HTR-8/SVneo (cell line): ENCODE measurements around the gene FXR2.
A peak's percentile ranks its signal among the peaks of the same experiment; 100 is the strongest.

Experiments
- DNase-seq: peaks from one replicate; pipeline ENCODE4 v3.0.0; 2011; ENCODE audit warnings: low spot score, mixed read lengths; ENCODE audit not compliant: insufficient read length
- FAIRE-seq: peaks from 2 replicates; lab custom pipeline; 2011; peaks lifted over from hg19 to GRCh38; lab: Jason Lieb, UNC

FXR2 gene

GRCh38 chr17:7590743-7591142, 24.0 kb downstream of the FXR2 start:
- DNase-seq (no peak), FAIRE-seq (peak; percentile 54)

- FAIRE-seq (no peak), DNase-seq (no peak)
These were observed 24.6 kb downstream of the FXR2 start, which contains the start of gene SOX15 for GRCh38 chr17:7589891-7590691. Gene SOX15, minus strand, starts transcription at chr17:7590094. Its CDS starts 418 bp downstream, at chr17:7589676.

- no peak for FAIRE-seq
- no peak for DNase-seq
These were observed 25.4 kb downstream of the FXR2 start for GRCh38 chr17:7589204-7589868.

GRCh38 chr17:7588553-7589203, 26.0 kb downstream of the FXR2 start:
- FAIRE-seq (no peak), DNase-seq (no peak)

GRCh38 chr17:7587420-7588151, 27.1 kb downstream of the FXR2 start:
- peak; percentile 26 for FAIRE-seq

GRCh38 chr17:7586673-7587419, 27.9 kb downstream of the FXR2 start:
- DNase-seq (no peak), FAIRE-seq (peak; percentile 44)

More at GRCh38 chr17:7587420-7588151, 27.1 kb downstream of the FXR2 start:
- no peak for DNase-seq

- FAIRE-seq, result peak; percentile 97
These were observed 31.2 kb downstream of the FXR2 start, which contains the start of gene MPDU1 for GRCh38 chr17:7583253-7584109. Gene MPDU1, plus strand, starts transcription at chr17:7583852. Its CDS starts 11 bp downstream, at chr17:7583863.

GRCh38 chr17:7582396-7583252, 32.1 kb downstream of the FXR2 start:
- no peak for DNase-seq

More at GRCh38 chr17:7583253-7584109, 31.2 kb downstream of the FXR2 start, which contains the start of gene MPDU1:
- DNase-seq, result peak; percentile 96

GRCh38 chr17:7580604-7581575, 33.8 kb downstream of the FXR2 start:
- DNase-seq (no peak), FAIRE-seq (no peak)

More at GRCh38 chr17:7582396-7583252, 32.1 kb downstream of the FXR2 start:
- no peak for FAIRE-seq

GRCh38 chr17:7579834-7580603, 34.7 kb downstream of the FXR2 start:
- DNase-seq, result no peak
- no peak for FAIRE-seq

GRCh38 chr17:7579001-7579833, 35.5 kb downstream of the FXR2 start, which contains the start of gene CD68:
Gene CD68, plus strand, starts transcription at chr17:7579638. Its CDS starts 40 bp downstream, at chr17:7579678.
- DNase-seq (peak; percentile 83), FAIRE-seq (peak; percentile 36)

GRCh38 chr17:7577327-7578199, 37.1 kb downstream of the FXR2 start:
- DNase-seq (no peak), FAIRE-seq (no peak)

GRCh38 chr17:7576432-7576937, 38.2 kb downstream of the FXR2 start:
- FAIRE-seq, result no peak
- no peak for DNase-seq
